Measurements from ENCODE around the gene PSMD13. TPM values are rescaled to one million over a fixed set of nuclear protein-coding genes. Genes with fewer than 3 reads are reported as not detected.

Gene PSMD13
- total RNA-seq, 1 experiment from 2014 or later: 403 TPM

GRCh38 chr11:297586-298405 is 61.0 kb downstream of the PSMD13 start:
- no peak for DNase-seq (ENCODE audit: low read depth)

- DNase-seq (ENCODE audit: low read depth): no peak
Measured at GRCh38 chr11:298406-299065, 61.8 kb downstream of the PSMD13 start.

GRCh38 chr11:299081-299891 is 62.5 kb downstream of the PSMD13 start, which contains the start of gene IFITM5:
IFITM5 (minus strand) TSS chr11:299526; CDS start chr11:299490, 36 bp downstream.
- no peak for DNase-seq (ENCODE audit: low read depth)

- DNase-seq (ENCODE audit: low read depth): no peak
Measured at GRCh38 chr11:299951-300735, 63.4 kb downstream of the PSMD13 start.

Other genes starting within 250 kb of the PSMD13 start
- not detected in 2 replicates for gene SCGB1C1, start 43.9 kb upstream of the PSMD13 start, total RNA-seq (2014; rRNA removed; shearing (Covaris generic))
- gene BET1L, start 29.6 kb upstream of the PSMD13 start, total RNA-seq (2014; rRNA removed; shearing (Covaris generic)): 12.3 and 15.2 TPM in 2 replicates
- 205 and 220 TPM in 2 replicates for gene RIC8A, start 29.3 kb upstream of the PSMD13 start, total RNA-seq (2014; rRNA removed; shearing (Covaris generic))
- 10.0 and 10.4 TPM in 2 replicates for gene SIRT3, start 634 bp upstream of the PSMD13 start, total RNA-seq (2014; rRNA removed; shearing (Covaris generic))
- not detected in 2 replicates for gene NLRP6, start 41.4 kb downstream of the PSMD13 start, total RNA-seq (2014; rRNA removed; shearing (Covaris generic))
- 7.0 and 8.0 TPM in 2 replicates for gene PGGHG, start 52.1 kb downstream of the PSMD13 start, total RNA-seq (2014; rRNA removed; shearing (Covaris generic))
- not detected in 2 replicates for gene IFITM5, start 62.5 kb downstream of the PSMD13 start, total RNA-seq (2014; rRNA removed; shearing (Covaris generic))
- 38.4 and 96.0 TPM in 2 replicates for gene IFITM2, start 70.8 kb downstream of the PSMD13 start, total RNA-seq (2014; rRNA removed; shearing (Covaris generic))
- 4.6 and 5.4 TPM in 2 replicates for gene IFITM1, start 77.1 kb downstream of the PSMD13 start, total RNA-seq (2014; rRNA removed; shearing (Covaris generic))
- 67.9 and 180 TPM in 2 replicates for gene IFITM3, start 83.9 kb downstream of the PSMD13 start, total RNA-seq (2014; rRNA removed; shearing (Covaris generic))
- 3.0 and 8.1 TPM in 2 replicates for gene B4GALNT4, start 132.5 kb downstream of the PSMD13 start, total RNA-seq (2014; rRNA removed; shearing (Covaris generic))
- 12.0 and 13.1 TPM in 2 replicates for gene PKP3, start 157.2 kb downstream of the PSMD13 start, total RNA-seq (2014; rRNA removed; shearing (Covaris generic))
- gene SIGIRR, start 178.0 kb downstream of the PSMD13 start, total RNA-seq (2014; rRNA removed; shearing (Covaris generic)): 17.1 and 20.9 TPM in 2 replicates
- gene ANO9, start 205.0 kb downstream of the PSMD13 start, total RNA-seq (2014; rRNA removed; shearing (Covaris generic)): not detected in 2 replicates
- gene PTDSS2, start 213.3 kb downstream of the PSMD13 start, total RNA-seq (2014; rRNA removed; shearing (Covaris generic)): 24.7 and 29.7 TPM in 2 replicates